ENCODE measurements around the gene NUTF2.

- TF ChIP-seq POLR2A (IDR thresholded peaks at IDR 0.05) = no peak
- no peak for TF ChIP-seq CTCF (IDR thresholded peaks at IDR 0.05)
Measured at GRCh38 chr16:67861877-67862276, 15.1 kb downstream of the NUTF2 start.

All from thyroid gland (tissue), 4 donors.